BLaER1 (cell line): ENCODE results near the gene EPHB3.

Experiments
- H3K27ac ChIP-seq: shearing (Covaris generic); formaldehyde crosslinking; 2 replicates; pipeline ENCODE4 v1.8.1; 2022
- H3K27me3 ChIP-seq: shearing (Covaris generic); formaldehyde crosslinking; 2 replicates; pipeline ENCODE4 v1.8.1; 2022
- H3K36me3 ChIP-seq: shearing (Covaris generic); formaldehyde crosslinking; 2 replicates; pipeline ENCODE4 v1.8.1; 2022
- H3K4me1 ChIP-seq: shearing (Covaris generic); formaldehyde crosslinking; 2 replicates; pipeline ENCODE4 v1.8.1; 2022
- H3K4me2 ChIP-seq: shearing (Covaris generic); formaldehyde crosslinking; 2 replicates; pipeline ENCODE4 v1.8.1; 2022
- H3K4me3 ChIP-seq: shearing (Covaris generic); formaldehyde crosslinking; 2 replicates; pipeline ENCODE4 v1.8.1; 2022
- H3K9ac ChIP-seq: shearing (Covaris generic); formaldehyde crosslinking; 2 replicates; pipeline ENCODE4 v1.8.1; 2022
- H3K9me3 ChIP-seq: shearing (Covaris generic); formaldehyde crosslinking; 2 replicates; pipeline ENCODE4 v1.8.1; 2022
- H4K20me1 ChIP-seq: shearing (Covaris generic); formaldehyde crosslinking; 2 replicates; pipeline ENCODE4 v1.8.1; 2022
- Cebpa-rat ChIP-seq: shearing (Covaris generic); IDR thresholded peaks from 2 replicates; pipeline ENCODE4 v1.8.1; 2022

Gene EPHB3

GRCh38 chr3:184570035-184570434 is 8.4 kb downstream of the EPHB3 start:
- H3K27ac ChIP-seq = no peak overlapping the region
- peaks cover 53% of the 10 kb centered on the region for H3K4me1 ChIP-seq
- H3K4me2 ChIP-seq = peak overlapping the region; percentile 98
- H4K20me1 ChIP-seq = peaks cover 37% of the 10 kb centered on the region
- H3K36me3 ChIP-seq = no peaks in the 10 kb centered on the region
- no peaks in the 10 kb centered on the region for H3K9me3 ChIP-seq
- no peak for TF ChIP-seq Cebpa-rat
- no peak overlapping the region; the same call in 1 of the 2 replicates for H3K4me3 ChIP-seq
- peaks cover 72% of the 10 kb centered on the region for H3K27me3 ChIP-seq
- no peak overlapping the region for H3K9ac ChIP-seq

GRCh38 chr3:184570489-184570888 is 8.9 kb downstream of the EPHB3 start:
- Histone ChIP-seq H4K20me1 (peaks cover 34% of the 10 kb centered on the region), H3K4me3 (no peak overlapping the region), H3K9me3 (no peaks in the 10 kb centered on the region), H3K27me3 (peaks cover 67% of the 10 kb centered on the region), H3K36me3 (no peaks in the 10 kb centered on the region), H3K4me2 (no peak overlapping the region), H3K4me1 (peaks cover 56% of the 10 kb centered on the region), H3K27ac (no peak overlapping the region), H3K9ac (no peak overlapping the region)
- TF ChIP-seq Cebpa-rat = no peak

GRCh38 chr3:184571750-184572377 is 10.3 kb downstream of the EPHB3 start:
- Histone ChIP-seq H3K27me3 (peaks cover 53% of the 10 kb centered on the region), H3K27ac (no peak overlapping the region), H3K4me1 (peaks cover 56% of the 10 kb centered on the region), H3K4me3 (no peak overlapping the region), H3K9me3 (no peaks in the 10 kb centered on the region), H3K36me3 (no peaks in the 10 kb centered on the region; the same call in 1 of the 2 replicates), H3K4me2 (no peak overlapping the region), H3K9ac (no peak overlapping the region), H4K20me1 (peaks cover 21% of the 10 kb centered on the region; the same call in 1 of the 2 replicates)
- TF ChIP-seq Cebpa-rat = no peak

GRCh38 chr3:184572633-184573270 is 11.2 kb downstream of the EPHB3 start:
- Histone ChIP-seq H4K20me1 (peaks cover 17% of the 10 kb centered on the region; the same call in 1 of the 2 replicates), H3K4me1 (peaks cover 49% of the 10 kb centered on the region), H3K27me3 (peaks cover 44% of the 10 kb centered on the region)

GRCh38 chr3:184574515-184575417 is 13.2 kb downstream of the EPHB3 start:
- Histone ChIP-seq H3K9me3 (no peaks in the 10 kb centered on the region), H3K27ac (no peak overlapping the region), H3K9ac (no peak overlapping the region), H3K4me2 (peak overlapping the region; percentile 61), H3K4me3 (no peak overlapping the region), H4K20me1 (peaks cover 9% of the 10 kb centered on the region; the same call in 1 of the 2 replicates), H3K27me3 (peaks cover 24% of the 10 kb centered on the region), H3K4me1 (peaks cover 31% of the 10 kb centered on the region), H3K36me3 (no peaks in the 10 kb centered on the region; the same call in 1 of the 2 replicates)
- no peak for TF ChIP-seq Cebpa-rat

More at GRCh38 chr3:184572633-184573270, 11.2 kb downstream of the EPHB3 start:
- Histone ChIP-seq H3K4me2 (peak overlapping the region; percentile 61), H3K9me3 (no peaks in the 10 kb centered on the region), H3K4me3 (no peak overlapping the region), H3K9ac (no peak overlapping the region), H3K27ac (no peak overlapping the region), H3K36me3 (no peaks in the 10 kb centered on the region; the same call in 1 of the 2 replicates)
- TF ChIP-seq Cebpa-rat = no peak

- Histone ChIP-seq H3K4me3 (no peak overlapping the region), H3K4me1 (peaks cover 29% of the 10 kb centered on the region), H3K27ac (no peak overlapping the region), H3K27me3 (peaks cover 15% of the 10 kb centered on the region), H4K20me1 (peaks cover 2% of the 10 kb centered on the region; the same call in 1 of the 2 replicates), H3K4me2 (no peak overlapping the region), H3K9ac (no peak overlapping the region), H3K9me3 (no peaks in the 10 kb centered on the region), H3K36me3 (no peaks in the 10 kb centered on the region; the same call in 1 of the 2 replicates)
- no peak for TF ChIP-seq Cebpa-rat
Measured at GRCh38 chr3:184575701-184576100, 14.1 kb downstream of the EPHB3 start.

- Histone ChIP-seq H4K20me1 (no peaks in the 10 kb centered on the region), H3K4me1 (peaks cover 30% of the 10 kb centered on the region), H3K36me3 (no peaks in the 10 kb centered on the region; the same call in 1 of the 2 replicates), H3K9ac (no peak overlapping the region), H3K9me3 (no peaks in the 10 kb centered on the region), H3K4me2 (no peak overlapping the region), H3K27me3 (peaks cover 5% of the 10 kb centered on the region; the same call in 1 of the 2 replicates), H3K4me3 (no peak overlapping the region), H3K27ac (no peak overlapping the region)
- no peak for TF ChIP-seq Cebpa-rat
Measured at GRCh38 chr3:184576457-184577240, 15.1 kb downstream of the EPHB3 start.

GRCh38 chr3:184577546-184577945 is 16.0 kb downstream of the EPHB3 start:
- Histone ChIP-seq H3K4me3 (no peak overlapping the region), H3K36me3 (no peaks in the 10 kb centered on the region; the same call in 1 of the 2 replicates), H3K27me3 (no peaks in the 10 kb centered on the region; the same call in 1 of the 2 replicates), H3K4me1 (peaks cover 37% of the 10 kb centered on the region), H3K9ac (no peak overlapping the region), H3K27ac (no peak overlapping the region), H3K9me3 (no peaks in the 10 kb centered on the region), H4K20me1 (no peaks in the 10 kb centered on the region), H3K4me2 (no peak overlapping the region)
- no peak for TF ChIP-seq Cebpa-rat

GRCh38 chr3:184578218-184578617 is 16.6 kb downstream of the EPHB3 start:
- no peak for TF ChIP-seq Cebpa-rat
- Histone ChIP-seq H4K20me1 (no peaks in the 10 kb centered on the region), H3K4me2 (no peak overlapping the region), H3K27me3 (peaks cover 5% of the 10 kb centered on the region; the same call in 1 of the 2 replicates), H3K9ac (no peak overlapping the region), H3K9me3 (no peaks in the 10 kb centered on the region), H3K4me1 (peaks cover 37% of the 10 kb centered on the region), H3K36me3 (no peaks in the 10 kb centered on the region; the same call in 1 of the 2 replicates), H3K4me3 (no peak overlapping the region), H3K27ac (no peak overlapping the region)
